Ascending aorta (tissue), 2 donors: ENCODE measurements around the gene CDK17. TPM values are rescaled to one million over a fixed set of nuclear protein-coding genes. Genes with fewer than 3 reads are reported as not detected.

Experiments
- DNase-seq, 2 donors: peaks; one replicate each; pipeline ENCODE4 v3.0.0-alpha.2; 2019; ENCODE audit warnings: low spot score in 2 of 2
- H3K27ac ChIP-seq, 2 donors: fragments of 200-600 bp; sonication (generic); one replicate each; pipeline ENCODE4 v1.5.1; 2016 to 2017; ENCODE audit warnings: mild to moderate bottlenecking in 1 of 2
- H3K27me3 ChIP-seq: fragments of 200-600 bp; sonication (generic); one replicate; pipeline ENCODE4 v1.5.1; 2017
- H3K36me3 ChIP-seq, 2 donors: fragments of 200-600 bp; sonication (generic); one replicate each; pipeline ENCODE4 v1.5.1; 2016
- H3K4me1 ChIP-seq, 2 donors: fragments of 200-600 bp; sonication (generic); one replicate each; pipeline ENCODE4 v1.5.1; 2016 to 2017; ENCODE audit warnings: mild to moderate bottlenecking in 1 of 2
- H3K4me3 ChIP-seq, 2 donors: fragments of 200-600 bp; sonication (generic); one replicate each; pipeline ENCODE4 v1.5.1; 2016 to 2017; ENCODE audit warnings: mild to moderate bottlenecking in 1 of 2
- H3K9me3 ChIP-seq, 2 donors: fragments of 200-600 bp; sonication (generic); one replicate each; pipeline ENCODE4 v1.5.1; 2016
- intact Hi-C: fragments of 100-400 bp; cut with DNase I; formaldehyde crosslinking; loops from one replicate; pipeline ENCODE4 v1.15.1; 2023
- total RNA-seq: library from RNA; depleted of rRNA; stranded (reverse); fragments of >200 nt; gene quantifications from one replicate; pipeline ENCODE4 v1.1.0, GENCODE V29; 2016
- TF ChIP-seq, protein P1 (sequence below), 3 experiments: fragments of 200-600 bp in 2 of 3; fragments of 450-650 bp in 1 of 3; sonication (generic) in 2 of 3; IDR thresholded peaks; one replicate each; pipeline ENCODE4 v1.5.1; 2016 to 2019; ENCODE audit warnings: antibody characterized with exemption in 3 of 3, mild to moderate bottlenecking in 1 of 3, moderate library complexity in 1 of 3

CDK17 gene
- total RNA-seq, 1 donor from 2014 or later: 49.7 TPM

DNA sequence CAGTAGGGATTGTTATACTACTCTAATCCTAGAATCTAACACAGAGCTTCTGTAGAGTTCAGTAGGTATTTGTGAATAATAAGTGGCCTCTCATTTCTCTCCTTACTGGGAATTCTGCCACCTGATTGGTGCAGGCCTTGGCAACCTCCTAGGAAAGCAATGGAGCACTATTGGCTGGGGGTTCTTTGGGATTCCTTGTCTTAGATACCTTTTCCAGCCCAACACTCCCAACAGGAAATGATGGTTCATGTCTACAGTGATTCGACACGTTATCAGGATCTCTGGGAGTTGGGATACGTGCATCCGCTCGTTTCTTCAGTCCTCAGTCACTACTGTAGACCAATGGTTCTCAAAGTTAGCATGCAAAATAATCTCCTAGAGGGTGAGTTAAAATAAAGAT is 138.7 kb downstream of the CDK17 start:
- H3K27ac ChIP-seq: peak overlapping the region in 1 of 2 donors; percentile 35
- no peak overlapping the region for H3K4me3 ChIP-seq
- peaks cover 0 to 14% of the 10 kb centered on the region in 2 donors for H3K4me1 ChIP-seq
- H3K36me3 ChIP-seq: peaks cover 0 to 6% of the 10 kb centered on the region in 2 donors
- intact Hi-C loops: no loop called here
- H3K9me3 ChIP-seq: no peaks in the 10 kb centered on the region
- no peak for DNase-seq
- no peaks in the 10 kb centered on the region for H3K27me3 ChIP-seq
- TF ChIP-seq, protein P1, sequence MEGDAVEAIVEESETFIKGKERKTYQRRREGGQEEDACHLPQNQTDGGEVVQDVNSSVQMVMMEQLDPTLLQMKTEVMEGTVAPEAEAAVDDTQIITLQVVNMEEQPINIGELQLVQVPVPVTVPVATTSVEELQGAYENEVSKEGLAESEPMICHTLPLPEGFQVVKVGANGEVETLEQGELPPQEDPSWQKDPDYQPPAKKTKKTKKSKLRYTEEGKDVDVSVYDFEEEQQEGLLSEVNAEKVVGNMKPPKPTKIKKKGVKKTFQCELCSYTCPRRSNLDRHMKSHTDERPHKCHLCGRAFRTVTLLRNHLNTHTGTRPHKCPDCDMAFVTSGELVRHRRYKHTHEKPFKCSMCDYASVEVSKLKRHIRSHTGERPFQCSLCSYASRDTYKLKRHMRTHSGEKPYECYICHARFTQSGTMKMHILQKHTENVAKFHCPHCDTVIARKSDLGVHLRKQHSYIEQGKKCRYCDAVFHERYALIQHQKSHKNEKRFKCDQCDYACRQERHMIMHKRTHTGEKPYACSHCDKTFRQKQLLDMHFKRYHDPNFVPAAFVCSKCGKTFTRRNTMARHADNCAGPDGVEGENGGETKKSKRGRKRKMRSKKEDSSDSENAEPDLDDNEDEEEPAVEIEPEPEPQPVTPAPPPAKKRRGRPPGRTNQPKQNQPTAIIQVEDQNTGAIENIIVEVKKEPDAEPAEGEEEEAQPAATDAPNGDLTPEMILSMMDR (IDR thresholded peaks at IDR 0.05): no peak

GRCh38 chr12:96260644-96261043 is 139.6 kb downstream of the CDK17 start:
- TF ChIP-seq, protein P1 (IDR thresholded peaks at IDR 0.05): no peak
- H3K27ac ChIP-seq: no peak overlapping the region

DNA sequence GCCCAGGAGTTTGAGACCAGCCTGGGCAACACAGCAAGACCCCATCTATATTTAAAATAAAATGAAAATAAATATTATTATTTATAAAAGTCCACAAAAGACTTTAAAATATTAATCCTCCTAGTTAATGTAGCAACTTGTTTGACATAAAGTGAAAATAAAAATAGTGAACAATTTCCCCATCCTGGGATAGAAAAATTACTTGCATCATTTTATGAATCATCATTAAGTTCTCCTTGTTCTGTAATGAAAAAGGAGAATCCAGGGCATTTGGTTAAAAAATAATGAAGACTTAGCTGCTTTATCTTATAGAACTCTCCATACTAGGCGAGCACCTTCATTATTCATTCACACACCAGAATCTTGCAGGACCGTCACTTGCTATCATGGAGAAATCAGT is 140.0 kb downstream of the CDK17 start:
- Histone ChIP-seq H3K4me3 (no peak overlapping the region), H3K27me3 (no peaks in the 10 kb centered on the region), H3K36me3 (peaks cover 0 to 6% of the 10 kb centered on the region in 2 donors), H3K9me3 (no peaks in the 10 kb centered on the region), H3K4me1 (peaks cover 0 to 14% of the 10 kb centered on the region in 2 donors), H3K27ac (no peak overlapping the region)
- DNase-seq: no peak
- TF ChIP-seq, protein P1 (IDR thresholded peaks at IDR 0.05): no peak
- intact Hi-C loops: no loop called here

More at GRCh38 chr12:96260644-96261043, 139.6 kb downstream of the CDK17 start:
- peaks cover 0 to 6% of the 10 kb centered on the region in 2 donors for H3K36me3 ChIP-seq
- H3K9me3 ChIP-seq: no peaks in the 10 kb centered on the region
- H3K4me1 ChIP-seq: peaks cover 0 to 14% of the 10 kb centered on the region in 2 donors
- no peak for DNase-seq
- H3K27me3 ChIP-seq: no peaks in the 10 kb centered on the region
- H3K4me3 ChIP-seq: no peak overlapping the region
- intact Hi-C loops: no loop called here

DNA sequence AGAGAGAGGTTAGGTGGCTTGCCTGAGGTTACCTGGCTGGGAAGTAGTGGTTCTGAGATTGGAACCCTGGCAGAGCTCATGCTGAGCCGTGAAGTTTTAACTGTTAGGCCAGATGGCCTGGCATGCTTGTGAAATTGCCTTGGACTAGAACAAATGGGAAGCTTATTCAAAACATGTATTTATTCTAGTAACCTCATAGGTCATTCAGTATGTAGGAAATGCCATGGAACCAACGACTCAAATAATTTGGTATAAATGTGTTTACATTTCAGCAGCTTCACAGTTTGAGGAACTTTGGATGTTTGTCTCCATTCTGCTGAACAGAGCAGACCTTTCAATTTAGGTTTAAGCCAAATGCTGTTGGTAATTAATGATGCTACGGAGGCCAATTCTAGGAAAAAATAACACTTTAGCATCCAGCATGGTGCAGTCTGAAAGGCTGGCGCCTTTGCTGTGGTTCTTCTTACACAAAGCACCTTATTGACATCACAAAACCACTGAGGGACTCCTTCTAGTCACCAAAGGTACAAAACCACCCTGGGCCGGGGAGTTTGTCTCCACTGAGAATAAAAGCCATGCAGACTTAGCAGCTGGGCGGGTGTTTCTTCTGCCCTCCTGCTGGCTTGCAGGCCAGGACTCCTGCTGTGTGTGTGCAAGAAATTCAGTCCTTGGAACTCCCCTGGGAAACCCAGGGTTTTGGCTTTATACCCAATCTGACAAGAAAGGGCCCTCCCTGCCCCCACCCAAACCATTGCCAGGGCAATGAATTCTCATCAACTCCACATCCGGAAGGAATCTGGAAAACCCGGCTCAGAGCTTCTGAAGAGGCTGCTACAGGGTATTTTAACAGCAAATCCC is 141.9 kb downstream of the CDK17 start:
- intact Hi-C loops: no loop called here
- H3K4me3 ChIP-seq: no peak overlapping the region
- DNase-seq: peak in 1 of 2 donors; percentile 78
- TF ChIP-seq, protein P1 (IDR thresholded peaks at IDR 0.05): no peak
- H3K36me3 ChIP-seq: no peaks in the 10 kb centered on the region
- no peaks in the 10 kb centered on the region for H3K27me3 ChIP-seq
- no peaks in the 10 kb centered on the region for H3K9me3 ChIP-seq
- peaks cover 0 to 14% of the 10 kb centered on the region in 2 donors for H3K4me1 ChIP-seq
- H3K27ac ChIP-seq: peak overlapping the region in 1 of 2 donors; percentile 57

- peaks cover 0 to 14% of the 10 kb centered on the region in 2 donors for H3K4me1 ChIP-seq
- peak overlapping the region in 1 of 2 donors; percentile 57 for H3K27ac ChIP-seq
- H3K36me3 ChIP-seq: no peaks in the 10 kb centered on the region
- intact Hi-C loops: no loop called here
- DNase-seq: no peak
- no peaks in the 10 kb centered on the region for H3K27me3 ChIP-seq
- H3K4me3 ChIP-seq: no peak overlapping the region
- no peaks in the 10 kb centered on the region for H3K9me3 ChIP-seq
- TF ChIP-seq, protein P1 (IDR thresholded peaks at IDR 0.05): no peak
Observed at GRCh38 chr12:96257550-96258103, 142.6 kb downstream of the CDK17 start.
